A673 (cell line): ENCODE results near the gene GLI3.

Experiments used
- CTCF ChIP-seq: fragments of 300-800, 200-600 bp; sonication (generic); conservative IDR thresholded peaks from 2 replicates; pipeline ENCODE4 v1.5.1; 2017; ENCODE audit warnings: low read depth, mild to moderate bottlenecking, antibody characterized with exemption, low read length, moderate library complexity, mixed read lengths
- EZH2 ChIP-seq: fragments of 200-600 bp; sonication (generic); IDR thresholded peaks from 2 replicates; pipeline ENCODE4 v1.6.1; 2017; ENCODE audit warnings: borderline replicate concordance, low read depth, mild to moderate bottlenecking, mixed read lengths, antibody characterized with exemption, low read length; ENCODE audit not compliant: poor library complexity, severe bottlenecking

- TF ChIP-seq CTCF (no peak), EZH2 (no peak)
These were observed 132.3 kb downstream of the GLI3 start for GRCh38 chr7:42104694-42105093.
